Naive B cell (primary cell): Measurements from ENCODE around the gene RRP9. TPM values are rescaled to one million over a fixed set of nuclear protein-coding genes. Genes with fewer than 3 reads are reported as not detected.

Experiments used
- ATAC-seq, 2 donors: fragments of 150-1000 bp; cut with Tn5 transposase; 2 replicates each; pipeline ENCODE4 v1.10.0; 2021; ENCODE audit warnings: low read depth in 2 of 2, mild to moderate bottlenecking in 2 of 2, moderate library complexity in 2 of 2
- DNase-seq: peaks from one replicate; pipeline ENCODE4 v3.0.0; 2022
- H3K27ac Mint-ChIP-seq, 6 donors: one replicate each; pipeline ENCODE4 v1.8.0; 2020 to 2022; ENCODE audit warnings: mild to moderate bottlenecking in 6 of 6, mixed read lengths in 6 of 6, moderate library complexity in 5 of 6, inconsistent platforms in 2 of 6
- H3K27me3 Mint-ChIP-seq, 3 donors: one replicate each; pipeline ENCODE4 v1.8.0; 2021 to 2022; ENCODE audit warnings: mixed read lengths in 3 of 3, mild to moderate bottlenecking in 1 of 3
- H3K36me3 Mint-ChIP-seq, 2 donors: one replicate each; pipeline ENCODE4 v1.8.0; 2020 to 2022; ENCODE audit warnings: mixed read lengths in 2 of 2, inconsistent platforms in 1 of 2, mild to moderate bottlenecking in 1 of 2
- H3K4me1 Mint-ChIP-seq, 3 donors: one replicate each; pipeline ENCODE4 v1.8.0; 2020 to 2022; ENCODE audit warnings: mixed read lengths in 3 of 3, inconsistent platforms in 1 of 3, mild to moderate bottlenecking in 1 of 3, moderate library complexity in 1 of 3
- H3K4me3 Mint-ChIP-seq, 8 donors: one replicate each; pipeline ENCODE4 v1.8.0; 2020 to 2022; ENCODE audit warnings: mild to moderate bottlenecking in 8 of 8, mixed read lengths in 8 of 8, moderate library complexity in 8 of 8, inconsistent platforms in 2 of 8
- H3K9me3 Mint-ChIP-seq, 7 donors: one replicate each; pipeline ENCODE4 v1.8.0; 2020 to 2022; ENCODE audit warnings: mixed read lengths in 7 of 7, mild to moderate bottlenecking in 5 of 7, inconsistent platforms in 2 of 7, moderate library complexity in 1 of 7
- polyA plus RNA-seq, 6 donors: library from polyadenylated mRNA; unstranded; fragments of 300-500 nt; fragmentation: Illumina TruSeq; gene quantifications; one replicate each; pipeline ENCODE4 v1.2.3, GENCODE V29; 2021; ENCODE audit warnings: low read depth in 6 of 6

RRP9 gene
- polyA plus RNA-seq, 6 donors from 2014 or later = 16.5 to 29.9 (median 21.4) TPM

- peaks cover 0 to 8% of the 10 kb centered on the region in 2 donors for H3K36me3 Mint-ChIP-seq
- H3K4me1 Mint-ChIP-seq = peaks cover 3 to 4% (median 4%) of the 10 kb centered on the region in 3 donors
- ATAC-seq (no peak), DNase-seq (no peak)
- H3K27ac Mint-ChIP-seq = no peak overlapping the region
- H3K27me3 Mint-ChIP-seq = peaks cover 6 to 25% (median 14%) of the 10 kb centered on the region in 3 donors
- no peaks in the 10 kb centered on the region for H3K9me3 Mint-ChIP-seq
- H3K4me3 Mint-ChIP-seq = peak overlapping the region in 1 of 8 donors; percentile 34
These were observed 17.2 kb upstream of the RRP9 start for GRCh38 chr3:51958603-51959521.

GRCh38 chr3:51957520-51958205, 16.0 kb upstream of the RRP9 start:
- H3K27ac Mint-ChIP-seq = no peak overlapping the region
- no peaks in the 10 kb centered on the region for H3K9me3 Mint-ChIP-seq
- peaks cover 14 to 36% (median 26%) of the 10 kb centered on the region in 3 donors for H3K27me3 Mint-ChIP-seq
- DNase-seq (no peak), ATAC-seq (no peak)
- no peak overlapping the region for H3K4me3 Mint-ChIP-seq
- peaks cover 4% of the 10 kb centered on the region in 3 donors for H3K4me1 Mint-ChIP-seq
- H3K36me3 Mint-ChIP-seq = peaks cover 0 to 8% of the 10 kb centered on the region in 2 donors

- Mint-ChIP-seq H3K27ac (no peak overlapping the region), H3K36me3 (peaks cover 0 to 8% of the 10 kb centered on the region in 2 donors), H3K9me3 (no peaks in the 10 kb centered on the region), H3K27me3 (peaks cover 18 to 34% (median 28%) of the 10 kb centered on the region in 3 donors), H3K4me3 (peak overlapping the region in 7 of 8 donors; percentile 53 to 82 (median 68)), H3K4me1 (peaks cover 4% of the 10 kb centered on the region in 3 donors)
- peak; percentile 74 to 80 for ATAC-seq
- peak; percentile 30 for DNase-seq
These were observed 14.4 kb upstream of the RRP9 start for GRCh38 chr3:51955893-51956770.

- Mint-ChIP-seq H3K27me3 (peaks cover 18 to 34% (median 26%) of the 10 kb centered on the region in 3 donors), H3K27ac (peak within 1 kb of the TSS in 1 of 6 donors; percentile 75), H3K4me3 (peak within 1 kb of the TSS in 7 of 8 donors; percentile 41 to 82 (median 66)), H3K4me1 (peaks cover 4% of the 10 kb centered on the region in 3 donors), H3K9me3 (no peaks in the 10 kb centered on the region), H3K36me3 (peaks cover 0 to 8% of the 10 kb centered on the region in 2 donors)
- ATAC-seq = no peak
- no peak for DNase-seq
These were observed 13.6 kb upstream of the RRP9 start, which contains the start of gene GPR62 for GRCh38 chr3:51955175-51955892. Gene GPR62 (plus strand): TSS chr3:51955381. CDS start chr3:51955653, 272 bp downstream.

- H3K4me3 Mint-ChIP-seq = peak overlapping the region in 4 of 8 donors; percentile 30 to 63 (median 49)
These were observed 13.0 kb upstream of the RRP9 start for GRCh38 chr3:51954713-51955112.

GRCh38 chr3:51954105-51954504, 12.4 kb upstream of the RRP9 start:
- H3K4me3 Mint-ChIP-seq = peak overlapping the region in 3 of 8 donors; percentile 22 to 36 (median 33)
- peaks cover 0 to 8% of the 10 kb centered on the region in 2 donors for H3K36me3 Mint-ChIP-seq
- peak overlapping the region in 1 of 6 donors; percentile 75 for H3K27ac Mint-ChIP-seq
- no peaks in the 10 kb centered on the region for H3K9me3 Mint-ChIP-seq
- no peak for DNase-seq
- H3K27me3 Mint-ChIP-seq = peaks cover 18 to 34% (median 26%) of the 10 kb centered on the region in 3 donors
- ATAC-seq = no peak
- peaks cover 4% of the 10 kb centered on the region in 3 donors for H3K4me1 Mint-ChIP-seq

More at GRCh38 chr3:51954713-51955112, 13.0 kb upstream of the RRP9 start:
- Mint-ChIP-seq H3K36me3 (peaks cover 0 to 8% of the 10 kb centered on the region in 2 donors), H3K27me3 (peaks cover 18 to 34% (median 26%) of the 10 kb centered on the region in 3 donors), H3K4me1 (peaks cover 4% of the 10 kb centered on the region in 3 donors), H3K27ac (no peak overlapping the region), H3K9me3 (no peaks in the 10 kb centered on the region)
- DNase-seq (no peak), ATAC-seq (no peak)

- Mint-ChIP-seq H3K9me3 (no peaks in the 10 kb centered on the region), H3K27ac (no peak overlapping the region), H3K36me3 (peaks cover 0 to 6% of the 10 kb centered on the region in 2 donors), H3K4me1 (peaks cover 4% of the 10 kb centered on the region in 3 donors), H3K27me3 (peaks cover 18 to 34% (median 26%) of the 10 kb centered on the region in 3 donors), H3K4me3 (no peak overlapping the region)
- DNase-seq = no peak
- no peak for ATAC-seq
These were observed 11.7 kb upstream of the RRP9 start for GRCh38 chr3:51953445-51953844.

DNA sequence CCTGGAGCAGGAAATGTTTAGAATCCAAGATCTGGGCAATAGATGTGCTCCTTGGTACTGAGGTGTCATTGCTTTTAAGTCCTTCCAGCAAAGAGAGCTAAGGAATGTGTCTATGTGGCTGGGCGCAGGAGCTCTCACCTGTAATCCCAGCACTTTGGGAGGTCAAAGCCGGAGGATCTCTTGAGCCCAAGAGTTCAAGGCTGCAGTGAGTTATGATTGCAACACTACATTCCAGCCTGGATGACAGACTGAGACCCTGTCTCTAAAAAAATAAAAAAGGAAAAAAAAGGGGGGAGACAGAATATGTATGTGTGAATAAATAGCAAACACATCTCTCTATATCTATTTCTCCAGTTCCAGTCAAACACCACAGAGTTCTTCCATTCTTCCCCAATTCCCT, 9.2 kb upstream of the RRP9 start:
- Mint-ChIP-seq H3K4me1 (peaks cover 0 to 4% (median 4%) of the 10 kb centered on the region in 3 donors), H3K27me3 (peaks cover 18 to 34% (median 26%) of the 10 kb centered on the region in 3 donors), H3K36me3 (peaks cover 0 to 8% of the 10 kb centered on the region in 2 donors), H3K4me3 (no peak overlapping the region), H3K27ac (no peak overlapping the region), H3K9me3 (no peaks in the 10 kb centered on the region)
- ATAC-seq = no peak
- DNase-seq = no peak

DNA sequence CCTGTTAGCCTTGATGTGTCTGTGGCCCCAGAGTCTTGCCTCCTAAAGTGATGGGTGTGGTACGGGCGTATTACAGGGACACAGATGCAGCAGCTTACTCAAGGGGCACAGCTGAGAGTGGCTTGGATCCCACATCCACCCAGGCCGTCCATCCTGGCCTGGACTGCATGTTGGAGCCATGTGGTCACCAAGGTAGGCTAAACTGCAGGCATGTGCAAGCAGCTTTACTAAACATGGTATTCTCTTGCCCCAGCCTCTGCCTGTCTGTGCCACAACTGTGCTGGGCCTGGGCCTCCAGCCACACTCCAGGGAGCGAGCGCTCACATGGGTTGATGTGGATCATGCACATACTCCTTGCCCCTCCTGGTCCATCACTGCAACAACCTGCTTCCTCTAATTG, 7.4 kb upstream of the RRP9 start:
- Mint-ChIP-seq H3K4me1 (peaks cover 0 to 4% (median 2%) of the 10 kb centered on the region in 3 donors), H3K27me3 (peaks cover 14 to 23% (median 15%) of the 10 kb centered on the region in 3 donors), H3K36me3 (peaks cover 0 to 8% of the 10 kb centered on the region in 2 donors), H3K9me3 (no peaks in the 10 kb centered on the region), H3K4me3 (no peak overlapping the region), H3K27ac (no peak overlapping the region)
- ATAC-seq (no peak), DNase-seq (no peak)

- Mint-ChIP-seq H3K4me1 (peaks cover under 1 to 2% (median 2%) of the 10 kb centered on the region in 3 donors), H3K9me3 (no peaks in the 10 kb centered on the region), H3K27ac (no peak overlapping the region), H3K36me3 (peaks cover 0 to 8% of the 10 kb centered on the region in 2 donors), H3K27me3 (peaks cover 3 to 13% (median 7%) of the 10 kb centered on the region in 3 donors), H3K4me3 (no peak overlapping the region)
- no peak for DNase-seq
- ATAC-seq = no peak
These were observed 6.4 kb upstream of the RRP9 start for GRCh38 chr3:51948016-51948580.

DNA sequence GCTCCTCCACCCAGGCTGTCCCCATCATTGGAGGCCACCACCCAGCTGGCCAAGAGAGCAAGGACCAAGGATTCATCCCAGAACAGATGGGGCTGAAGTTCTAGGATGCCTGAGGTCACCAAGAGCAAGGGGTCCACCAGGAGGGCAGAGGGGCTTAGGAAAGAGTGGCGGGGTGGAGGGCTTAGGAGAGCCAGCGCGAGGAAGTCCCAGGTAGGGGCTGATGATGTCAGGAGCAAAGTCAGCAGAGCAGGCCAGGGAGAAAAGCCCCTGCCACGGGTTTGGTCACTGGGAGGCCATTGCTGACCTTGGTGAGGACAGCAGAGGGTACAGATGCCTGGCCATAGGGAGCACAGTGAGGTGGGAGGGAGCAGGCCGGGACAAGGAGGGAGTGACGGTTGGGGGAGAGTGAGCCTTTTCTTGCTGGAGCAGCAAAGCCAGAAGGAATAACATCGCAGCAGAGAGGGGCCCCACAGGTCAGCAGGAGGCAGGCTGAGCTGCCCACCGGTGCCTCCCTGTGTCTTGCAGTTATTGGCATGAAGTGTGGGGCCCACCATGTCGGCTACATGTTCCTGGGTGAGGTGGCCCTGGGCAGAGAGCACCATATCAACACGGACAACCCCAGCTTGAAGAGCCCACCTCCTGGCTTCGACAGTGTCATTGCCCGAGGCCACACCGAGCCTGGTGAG, 5.7 kb upstream of the RRP9 start:
- Mint-ChIP-seq H3K4me1 (peaks cover 6 to 8% (median 7%) of the 10 kb centered on the region in 3 donors), H3K36me3 (peaks cover 0 to 8% of the 10 kb centered on the region in 2 donors), H3K27ac (peak overlapping the region in 2 of 6 donors; percentile 12 to 52), H3K9me3 (no peaks in the 10 kb centered on the region), H3K4me3 (no peak overlapping the region), H3K27me3 (peaks cover 0 to 5% (median 3%) of the 10 kb centered on the region in 3 donors)
- ATAC-seq = no peak
- no peak for DNase-seq
